GM12878 (cell line): ENCODE measurements around the gene SLC3A2. TPM values are rescaled to one million over a fixed set of nuclear protein-coding genes. Genes with fewer than 3 reads are reported as not detected.

Experiments used
- EP300 ChIP-seq, 2 experiments: fragments of 150-350 bp in 1 of 2; IDR thresholded peaks; 2 replicates each; pipeline ENCODE4 v1.6.1; 2011 to 2012; ENCODE audit warnings: low read depth in 2 of 2, low read length in 2 of 2, borderline replicate concordance in 1 of 2, improper control_type of control experiment in 1 of 2, inconsistent platforms in 1 of 2; ENCODE audit not compliant: control insufficient read depth in 1 of 2
- FOXM1 ChIP-seq: IDR thresholded peaks from 2 replicates; pipeline ENCODE4 v1.6.1; 2012; ENCODE audit warnings: low read depth, mild to moderate bottlenecking, inconsistent platforms, low read length, moderate library complexity
- LARP7 ChIP-seq: fragments of 450-650 bp; IDR thresholded peaks from 2 replicates; pipeline ENCODE4 v1.6.1; 2017; ENCODE audit warnings: mild to moderate bottlenecking
- PAX8 ChIP-seq: fragments of 450-650 bp; IDR thresholded peaks from 2 replicates; pipeline ENCODE4 v1.6.1; 2017; ENCODE audit warnings: mild to moderate bottlenecking, moderate library complexity
- RB1 ChIP-seq: fragments of 450-650 bp; formaldehyde crosslinking; IDR thresholded peaks from 2 replicates; pipeline ENCODE4 v1.6.1; 2017; ENCODE audit warnings: mild to moderate bottlenecking, borderline replicate concordance
- SMARCA5 ChIP-seq: fragments of 450-650 bp; IDR thresholded peaks from 2 replicates; pipeline ENCODE4 v1.6.1; 2017; ENCODE audit warnings: mild to moderate bottlenecking
- SREBF2 ChIP-seq: IDR thresholded peaks from 2 replicates; pipeline ENCODE4 v1.6.1; 2012; ENCODE audit warnings: mild to moderate bottlenecking, low read length
- TCF12 ChIP-seq: IDR thresholded peaks from 2 replicates; pipeline ENCODE4 v1.6.1; 2011; ENCODE audit warnings: low read depth, mild to moderate bottlenecking, low read length
- YY1 ChIP-seq: IDR thresholded peaks from 2 replicates; pipeline ENCODE4 v1.6.1; 2011; ENCODE audit warnings: low read depth, mild to moderate bottlenecking, low read length
- polyA plus RNA-seq, 11 experiments: library from polyadenylated mRNA; depleted of rRNA in 4 of 11; unstranded in 6 of 11; stranded (reverse) in 5 of 11; fragments of >200 nt; fragmentation: Nextera tagmentation in 4 of 11; fragmentation: Illumina TruSeq in 1 of 11; extraction: Ambion mirVana in 4 of 11; extraction: Trizol in 1 of 11; gene quantifications; 1 replicate in 1 of 11; 2 replicates in 10 of 11; pipeline versions ENCODE4 v1.2.1 to v1.2.3, GENCODE V29; 2011 to 2016; ENCODE audit warnings: inconsistent platforms in 2 of 11, missing spikeins in 2 of 11, low read depth in 1 of 11
- total RNA-seq, 4 experiments: library from RNA; depleted of rRNA in 3 of 4; stranded (reverse); fragments of >200 nt in 3 of 4; fragmentation: Illumina TruSeq in 1 of 4; extraction: Trizol in 1 of 4; gene quantifications; 2 replicates each; pipeline versions ENCODE4 v1.2.1 to v1.2.3, GENCODE V29; 2013 to 2021
- TF ChIP-seq, protein P1 (sequence below): fragments of 450-650 bp; IDR thresholded peaks from 2 replicates; pipeline ENCODE4 v1.6.1; 2017; ENCODE audit warnings: mild to moderate bottlenecking, low read depth, inconsistent platforms; ENCODE audit not compliant: poor library complexity, severe bottlenecking

The SLC3A2 gene
- total and polyA plus RNA-seq, 10 of the 15 experiments (the other 5 are each of a cell fraction or from before 2014, with no cell fraction given) = 6.9 to 158 (median 106) TPM

DNA sequence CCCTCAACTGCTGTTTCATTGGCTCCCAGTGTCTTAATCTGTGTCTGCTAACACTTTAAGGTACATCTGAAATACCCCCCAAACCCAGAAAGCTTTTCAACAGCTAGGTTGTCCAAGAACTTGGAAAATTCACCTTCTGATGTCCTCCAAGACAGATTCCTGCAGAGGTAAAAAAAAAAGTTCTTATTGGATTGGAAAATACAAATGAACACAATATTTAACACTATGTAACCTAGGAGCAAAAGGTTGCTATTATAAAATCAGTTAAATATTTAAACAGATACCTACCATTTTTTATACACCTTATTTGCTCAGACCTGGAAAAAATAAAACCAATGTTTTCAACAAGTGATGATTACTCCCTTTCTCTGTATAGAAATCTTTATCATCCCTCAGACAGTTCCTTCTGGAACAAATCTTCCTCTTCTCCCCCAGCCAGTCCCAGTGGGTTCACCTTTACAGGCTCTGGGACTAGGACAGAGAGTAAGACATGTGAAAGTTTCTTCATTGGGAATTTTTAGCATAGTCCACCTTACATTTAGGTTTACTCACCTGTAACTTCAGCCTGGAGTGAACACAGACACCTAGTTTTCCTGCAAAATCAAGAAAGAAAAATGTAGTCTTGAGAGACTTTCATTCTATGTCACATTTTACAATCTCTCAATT, 28.0 kb upstream of the SLC3A2 start (continued):
- TF ChIP-seq, protein P1, sequence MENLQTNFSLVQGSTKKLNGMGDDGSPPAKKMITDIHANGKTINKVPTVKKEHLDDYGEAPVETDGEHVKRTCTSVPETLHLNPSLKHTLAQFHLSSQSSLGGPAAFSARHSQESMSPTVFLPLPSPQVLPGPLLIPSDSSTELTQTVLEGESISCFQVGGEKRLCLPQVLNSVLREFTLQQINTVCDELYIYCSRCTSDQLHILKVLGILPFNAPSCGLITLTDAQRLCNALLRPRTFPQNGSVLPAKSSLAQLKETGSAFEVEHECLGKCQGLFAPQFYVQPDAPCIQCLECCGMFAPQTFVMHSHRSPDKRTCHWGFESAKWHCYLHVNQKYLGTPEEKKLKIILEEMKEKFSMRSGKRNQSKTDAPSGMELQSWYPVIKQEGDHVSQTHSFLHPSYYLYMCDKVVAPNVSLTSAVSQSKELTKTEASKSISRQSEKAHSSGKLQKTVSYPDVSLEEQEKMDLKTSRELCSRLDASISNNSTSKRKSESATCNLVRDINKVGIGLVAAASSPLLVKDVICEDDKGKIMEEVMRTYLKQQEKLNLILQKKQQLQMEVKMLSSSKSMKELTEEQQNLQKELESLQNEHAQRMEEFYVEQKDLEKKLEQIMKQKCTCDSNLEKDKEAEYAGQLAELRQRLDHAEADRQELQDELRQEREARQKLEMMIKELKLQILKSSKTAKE = no peak
- TF ChIP-seq TCF12 = no peak
- TF ChIP-seq LARP7 = no peak
- no peak for TF ChIP-seq SMARCA5
- no peak for TF ChIP-seq YY1
- no peak for TF ChIP-seq EP300 (IDR thresholded peaks at IDR 0.05; ENCODE audit: borderline replicate concordance in 1 of 2, control insufficient read depth in 1 of 2, low read depth in 2 of 2, low read length in 2 of 2)
- no peak for TF ChIP-seq SREBF2
- no peak for TF ChIP-seq PAX8
- no peak for TF ChIP-seq RB1
- no peak for TF ChIP-seq FOXM1
